K562 treated with DMSO at 1 percent for 24 hours (cell line): Measurements from ENCODE around the gene TIGD4. TPM values are rescaled to one million over a fixed set of nuclear protein-coding genes. Genes with fewer than 3 reads are reported as not detected.

Source experiments
- total RNA-seq: library from RNA; unstranded; fragments of 300-600 nt; gene quantifications from 2 replicates; pipeline ENCODE4 v1.2.3, GENCODE V29; 2022; ENCODE audit warnings: low read depth; ENCODE audit not compliant: insufficient read depth

The TIGD4 gene
- total RNA-seq = not detected in 2 replicates

DNA sequence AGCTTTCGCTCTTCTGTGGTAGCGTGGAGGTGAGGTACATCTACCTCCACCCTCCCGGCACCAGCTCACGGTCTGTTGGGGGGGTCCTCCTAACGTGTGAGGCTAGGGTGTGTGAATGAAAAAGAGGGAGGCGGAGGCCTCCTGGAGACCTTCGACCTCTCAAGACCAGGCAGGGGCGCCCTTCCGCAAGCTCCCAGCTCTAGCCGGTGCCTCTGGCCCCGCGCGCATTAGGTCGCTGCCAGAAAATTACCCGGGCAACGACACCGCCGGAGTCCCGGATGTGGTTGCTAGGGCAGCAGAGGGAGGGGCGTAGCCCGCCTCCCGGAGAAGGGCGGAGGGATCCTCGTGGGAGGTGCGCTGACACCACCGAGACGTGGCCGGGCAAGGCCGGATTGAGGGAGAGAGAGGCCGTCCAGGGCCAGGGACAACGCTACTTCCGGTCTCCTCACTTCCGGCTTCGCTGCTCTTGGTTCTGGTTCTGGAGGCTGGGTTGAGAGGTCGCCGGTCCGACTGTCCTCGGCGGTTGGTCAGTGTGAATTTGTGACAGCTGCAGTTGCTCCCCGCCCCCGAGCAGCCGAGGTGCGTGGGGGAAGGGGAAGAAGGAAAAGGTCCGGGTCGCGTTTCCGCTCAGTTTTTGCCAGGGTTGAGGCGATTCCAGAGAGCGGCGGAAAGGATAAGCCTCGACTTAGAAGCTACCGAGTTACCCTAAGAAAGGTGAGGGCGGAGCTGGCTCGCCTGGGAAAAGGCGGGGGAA is at the start of gene TIGD4, which contains the start of gene ARFIP1:
TSS of gene TIGD4 (minus strand) at position 218 of the 754 bp plus-strand sequence. CDS start 8,726 bp downstream, outside the sequence.
TSS of gene ARFIP1 (plus strand) at position 442 of the 754 bp plus-strand sequence. CDS start 49,680 bp downstream, outside the sequence.

Other genes with a start within 250 kb of the TIGD4 start
- gene FBXW7, start 243.6 kb downstream of the TIGD4 start, total RNA-seq = 6.2 and 8.0 TPM in 2 replicates
- gene TMEM154, start 99.7 kb downstream of the TIGD4 start, total RNA-seq = 2.6 and 3.7 TPM in 2 replicates
- gene ARFIP1, start 224 bp upstream of the TIGD4 start, total RNA-seq = 12.3 and 12.5 TPM in 2 replicates
- 0.36 and 0.63 TPM in 2 replicates for gene FHDC1, start 156.6 kb upstream of the TIGD4 start, total RNA-seq